IMR-90 (cell line): ENCODE measurements around the gene CD274. TPM values are rescaled to one million over a fixed set of nuclear protein-coding genes. Genes with fewer than 3 reads are reported as not detected.

ENCODE experiments used
- ATAC-seq: fragments of 200-7000 bp; cut with Tn5 transposase; 2 replicates; pipeline ENCODE4 v1.9.1; 2020; ENCODE audit warnings: low read depth, mild to moderate bottlenecking, moderate library complexity
- BruUV-seq: library from RNA; stranded (reverse); fragments of 400-500 nt; replicated peaks from 2 replicates; lab custom pipeline; 2021; lab: Mats Ljungman, UMichigan
- CTCF ChIA-PET: fragments of 300-600 bp; formaldehyde crosslinking; extraction: SDS; loops from one replicate; lab custom pipeline; 2021; ENCODE audit warnings: antibody characterized with exemption; lab: Yijun Ruan, JAX
- POLR2A ChIA-PET: fragments of 300-600 bp; sonication (Branson Sonifier 250); formaldehyde crosslinking; loops from one replicate; lab custom pipeline; 2022; ENCODE audit warnings: antibody characterized with exemption; ENCODE audit not compliant: unreplicated experiment; lab: Charles Lee
- DNase-seq: peaks from one replicate; pipeline ENCODE4 v3.0.0; 2013
- H2AFZ ChIP-seq: replicated peaks from 2 replicates; pipeline ENCODE3; 2013; ENCODE audit warnings: low read length, mild to moderate bottlenecking; ENCODE audit not compliant: poor library complexity
- H2AK5ac ChIP-seq: 2 replicates; pipeline ENCODE4 v1.6.1; 2013; ENCODE audit warnings: low read depth, low read length, inconsistent platforms
- H2AK9ac ChIP-seq: replicated peaks from 2 replicates; pipeline ENCODE3; 2013; ENCODE audit warnings: mild to moderate bottlenecking, low read depth, low read length, moderate library complexity; ENCODE audit not compliant: poor library complexity
- H2BK120ac ChIP-seq: 2 replicates; pipeline ENCODE4 v1.6.1; 2013; ENCODE audit warnings: low read depth, low read length, inconsistent platforms
- H2BK15ac ChIP-seq: 3 replicates; pipeline ENCODE4 v1.6.1; 2013; ENCODE audit warnings: low read depth, low read length, inconsistent platforms
- H2BK20ac ChIP-seq: 2 replicates; pipeline ENCODE4 v1.6.1; 2013; ENCODE audit warnings: low read depth, mild to moderate bottlenecking, inconsistent platforms, low read length, moderate library complexity
- H2BK5ac ChIP-seq: 2 replicates; pipeline ENCODE4 v1.6.1; 2013; ENCODE audit warnings: mild to moderate bottlenecking, low read depth, low read length, inconsistent platforms; ENCODE audit not compliant: poor library complexity, severe bottlenecking
- H3K14ac ChIP-seq: replicated peaks from 2 replicates; pipeline ENCODE4 v1.6.1; 2013; ENCODE audit warnings: low read depth, low read length, inconsistent platforms
- H3K18ac ChIP-seq: 2 replicates; pipeline ENCODE4 v1.6.1; 2013; ENCODE audit warnings: low read depth, low read length, control low read depth
- H3K23ac ChIP-seq: 2 replicates; pipeline ENCODE4 v1.6.1; 2013; ENCODE audit warnings: low read depth, low read length, inconsistent platforms
- H3K27ac ChIP-seq: 2 replicates; pipeline ENCODE4 v1.5.1; 2013; ENCODE audit warnings: mild to moderate bottlenecking, control low read depth, low read length; ENCODE audit not compliant: insufficient read depth
- H3K27me3 ChIP-seq: 2 replicates; pipeline ENCODE4 v1.6.1; 2013; ENCODE audit warnings: low read length; ENCODE audit not compliant: control insufficient read depth, insufficient read depth
- H3K36me3 ChIP-seq: 2 replicates; pipeline ENCODE4 v1.6.1; 2013; ENCODE audit warnings: low read length, mixed read lengths; ENCODE audit not compliant: control insufficient read depth, insufficient read depth
- H3K4ac ChIP-seq: 2 replicates; pipeline ENCODE4 v1.6.1; 2013; ENCODE audit warnings: low read depth, low read length, inconsistent platforms
- H3K4me1 ChIP-seq: 2 replicates; pipeline ENCODE4 v1.6.1; 2013; ENCODE audit warnings: low read length, mixed read lengths; ENCODE audit not compliant: control insufficient read depth, insufficient read depth
- H3K4me2 ChIP-seq: 2 replicates; pipeline ENCODE4 v1.6.1; 2013; ENCODE audit warnings: low read depth, mild to moderate bottlenecking, control low read depth, low read length, moderate library complexity
- H3K4me3 ChIP-seq: 2 replicates; pipeline ENCODE4 v1.5.1; 2013; ENCODE audit warnings: low read depth, mild to moderate bottlenecking, control low read depth, low read length, moderate library complexity; ENCODE audit not compliant: insufficient read depth
- H3K56ac ChIP-seq: 2 replicates; pipeline ENCODE4 v1.6.1; 2013; ENCODE audit warnings: low read length, inconsistent platforms; ENCODE audit not compliant: insufficient read depth; ENCODE audit errors: extremely low read depth
- H3K79me1 ChIP-seq, 2 experiments: 2 replicates each; pipeline ENCODE4 v1.6.1; 2013; ENCODE audit warnings: low read length in 2 of 2, inconsistent platforms in 1 of 2, low read depth in 1 of 2
- H3K9ac ChIP-seq: 2 replicates; pipeline ENCODE4 v1.6.1; 2013; ENCODE audit warnings: low read depth, low read length, control low read depth
- H3K9me1 ChIP-seq: 2 replicates; pipeline ENCODE4 v1.6.1; 2013; ENCODE audit warnings: low read length, inconsistent platforms; ENCODE audit not compliant: insufficient read depth
- H3K9me3 ChIP-seq: 2 replicates; pipeline ENCODE4 v1.6.1; 2013; ENCODE audit warnings: low read length; ENCODE audit not compliant: control insufficient read depth, insufficient read depth
- H4K20me1 ChIP-seq: 2 replicates; pipeline ENCODE4 v1.6.1; 2013; ENCODE audit warnings: low read length, inconsistent platforms; ENCODE audit not compliant: insufficient read depth
- H4K5ac ChIP-seq: 2 replicates; pipeline ENCODE4 v1.6.1; 2013; ENCODE audit warnings: mild to moderate bottlenecking, low read depth, low read length, control low read depth
- H4K8ac ChIP-seq, 2 experiments: 2 replicates each; pipeline ENCODE4 v1.6.1; 2013; ENCODE audit warnings: low read depth in 2 of 2, low read length in 2 of 2, control low read depth in 1 of 2, inconsistent platforms in 1 of 2
- H4K91ac ChIP-seq: 2 replicates; pipeline ENCODE4 v1.6.1; 2013; ENCODE audit warnings: low read depth, low read length, inconsistent platforms; ENCODE audit not compliant: insufficient read depth
- BHLHE40 ChIP-seq: fragments of 150-350 bp; IDR thresholded peaks from 2 replicates; pipeline ENCODE4 v1.6.1; 2016; ENCODE audit warnings: mild to moderate bottlenecking, low read depth, low read length
- CHD1 ChIP-seq: IDR thresholded peaks from 2 replicates; pipeline ENCODE4 v1.6.1; 2012; ENCODE audit warnings: low read depth, low read length, improper control_type of control experiment
- CTCF ChIP-seq: conservative IDR thresholded peaks from 2 replicates; pipeline ENCODE4 v1.5.1; 2012; ENCODE audit warnings: mild to moderate bottlenecking, low read depth, low read length, improper control_type of control experiment
- FOS ChIP-seq: fragments of 150-350 bp; IDR thresholded peaks from 2 replicates; pipeline ENCODE4 v1.6.1; 2016; ENCODE audit warnings: low read depth, low read length
- MAZ ChIP-seq: IDR thresholded peaks from 2 replicates; pipeline ENCODE4 v1.6.1; 2012; ENCODE audit warnings: low read depth, mild to moderate bottlenecking, low read length, improper control_type of control experiment, moderate library complexity, borderline replicate concordance
- NFE2L2 ChIP-seq: fragments of 150-350 bp; IDR thresholded peaks from 2 replicates; pipeline ENCODE4 v1.6.1; 2016; ENCODE audit warnings: low read depth, mild to moderate bottlenecking, low read length
- POLR2A ChIP-seq: IDR thresholded peaks from 2 replicates; pipeline ENCODE4 v1.6.1; 2012; ENCODE audit warnings: mild to moderate bottlenecking, low read depth, low read length
- RAD21 ChIP-seq: IDR thresholded peaks from 2 replicates; pipeline ENCODE4 v1.6.1; 2012; ENCODE audit warnings: low read length, improper control_type of control experiment
- USF2 ChIP-seq: fragments of 150-350 bp; IDR thresholded peaks from 2 replicates; pipeline ENCODE4 v1.6.1; 2017; ENCODE audit warnings: mild to moderate bottlenecking, antibody characterized with exemption, low read length, low read depth
- WGBS, 2 experiments: methylation state at CpG; one replicate each; pipeline versions ENCODE4 v1.1.5 to v1.1.7; 2013; ENCODE audit warnings: missing lambda C conversion rate in 2 of 2; ENCODE audit not compliant: insufficient read length in 1 of 2; ENCODE audit errors: extremely low coverage in 2 of 2; 5-methylcytosine and 5-hydroxymethylcytosine counted together
- dilution Hi-C: fragments of 300-500 bp; cut with HindIII; formaldehyde crosslinking; loops from one replicate; pipeline ENCODE4 v1.14.3; 2018; ENCODE audit warnings: low sequenced_read_pairs; ENCODE audit not compliant: unreplicated experiment
- in situ Hi-C: fragments of 300-500 bp; cut with MboI; formaldehyde crosslinking; loops from 3 replicates; pipeline ENCODE4 v1.14.3; 2019; ENCODE audit warnings: low sequenced_read_pairs, inconsistent platforms, mixed read lengths
- intact Hi-C: fragments of 100-400 bp; cut with micrococcal nuclease; formaldehyde crosslinking; loops from 2 replicates; pipeline ENCODE4 v1.10.0; 2022
- polyA plus RNA-seq, 3 experiments: library from polyadenylated mRNA; depleted of rRNA; stranded (reverse); fragments of >200 nt; gene quantifications; 2 replicates each; pipeline ENCODE4 v1.2.3, GENCODE V29; 2012; ENCODE audit warnings: low replicate concordance in 1 of 3
- total RNA-seq: library from RNA; depleted of rRNA; stranded (reverse); fragments of >200 nt; gene quantifications from 2 replicates; pipeline ENCODE4 v1.2.3, GENCODE V29; 2012

CD274 gene
- total and polyA plus RNA-seq, 2 of the 4 experiments (the other 2 are of a cell fraction) = 17.4 to 19.4 TPM

DNA sequence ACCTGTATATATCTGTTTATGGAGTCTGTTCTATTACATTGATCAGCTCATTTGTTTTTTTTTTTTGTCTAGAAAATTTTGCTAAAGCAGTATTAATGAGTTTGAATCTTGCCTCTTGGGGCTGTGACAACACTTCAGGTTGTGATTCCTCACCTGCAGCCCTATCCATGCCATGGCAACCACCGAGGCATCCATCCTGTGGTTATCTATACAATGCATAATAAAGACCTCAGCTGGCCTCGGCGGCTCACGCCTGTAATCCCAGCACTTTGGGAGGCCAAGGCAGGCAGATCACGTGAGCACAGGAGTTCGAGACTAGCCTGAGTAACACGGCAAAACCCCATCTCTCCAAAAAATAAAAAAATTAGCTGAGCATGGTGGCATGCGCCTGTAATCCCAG lies 31.9 kb downstream of the CD274 start:
- no peaks in the 10 kb centered on the region; the same call in 1 of the 2 replicates for H3K9me1 ChIP-seq

More for the DNA sequence above, 31.9 kb downstream of the CD274 start:
- no peak overlapping the region for H2BK5ac ChIP-seq
- H2AK5ac ChIP-seq = no peak overlapping the region
- H3K4me2 ChIP-seq = no peak overlapping the region
- H3K79me1 ChIP-seq = no peaks in the 10 kb centered on the region
- H2BK20ac ChIP-seq = no peak overlapping the region
- no peak overlapping the region for H3K9ac ChIP-seq
- H4K8ac ChIP-seq = no peak overlapping the region
- 74% methylated on average over 4 of the region's 8 CpGs; no CpG with 5 or more reads in 1 of the 2 experiments for WGBS, 2 experiments
- no peaks in the 10 kb centered on the region for H3K27me3 ChIP-seq
- no peak overlapping the region for H3K4me3 ChIP-seq
- H3K36me3 ChIP-seq = no peaks in the 10 kb centered on the region
- no peak overlapping the region for H2AK9ac ChIP-seq
- CTCF ChIA-PET = no interaction called here
- ATAC-seq = no peak
- intact Hi-C loops (no loop called here), dilution Hi-C loops (no loop called here), in situ Hi-C loops (no loop called here)
- H2BK120ac ChIP-seq = no peak overlapping the region
- H3K4me1 ChIP-seq = no peaks in the 10 kb centered on the region
- H3K4ac ChIP-seq = no peak overlapping the region
- no peak overlapping the region for H4K91ac ChIP-seq
- H3K9me3 ChIP-seq = no peaks in the 10 kb centered on the region
- H2BK15ac ChIP-seq = no peak overlapping the region
- no peak overlapping the region for H4K5ac ChIP-seq
- H3K18ac ChIP-seq = no peak overlapping the region
- BruUV-seq = no TSS peak
- no peaks in the 10 kb centered on the region for H4K20me1 ChIP-seq
- H2AFZ ChIP-seq = no peak overlapping the region
- no peak overlapping the region for H3K27ac ChIP-seq
- TF ChIP-seq POLR2A (no peak), FOS (no peak), BHLHE40 (no peak), CHD1 (no peak), MAZ (no peak), CTCF (no peak), USF2 (no peak), NFE2L2 (no peak), RAD21 (no peak)
- no peak overlapping the region for H3K14ac ChIP-seq
- no peak overlapping the region for H3K23ac ChIP-seq
- no peak for DNase-seq
- POLR2A ChIA-PET = interaction anchor here (0.6 kb wide), 1 partner anchor 398 kb away, joined by 3 read pairs; no protein-coding TSS in a partner anchor
- no peak overlapping the region for H3K56ac ChIP-seq
